Right lung (tissue), 5 donors: ENCODE data around the gene STARD10. TPM values are rescaled to one million over a fixed set of nuclear protein-coding genes. Genes with fewer than 3 reads are reported as not detected.
A peak's percentile ranks its signal among the peaks of the same experiment; 100 is the strongest.
"Not testable (repeated sequence)": the region's sequence is repeated elsewhere in the genome, so short reads cannot be mapped to it uniquely, and the experiment has no call there.

Experiments used
- DNase-seq, 2 donors: peaks; one replicate each; pipeline ENCODE4 v3.0.0-alpha.2; 2013
- polyA plus RNA-seq, 5 donors: library from polyadenylated mRNA; unstranded; fragments of 120-200 nt; gene quantifications; one replicate each; pipeline versions ENCODE4 v1.2.1 to v1.2.3, GENCODE V29; 2013; ENCODE audit warnings: inconsistent platforms in 1 of 5, low replicate concordance in 1 of 5; ENCODE audit not compliant: insufficient read length in 5 of 5, insufficient read depth in 1 of 5

STARD10 gene
- polyA plus RNA-seq, 5 donors, result 95.7 to 143 (median 102) TPM

GRCh38 chr11:72812604-72812966, 18.7 kb upstream of the STARD10 start:
- DNase-seq, result no peak

DNA sequence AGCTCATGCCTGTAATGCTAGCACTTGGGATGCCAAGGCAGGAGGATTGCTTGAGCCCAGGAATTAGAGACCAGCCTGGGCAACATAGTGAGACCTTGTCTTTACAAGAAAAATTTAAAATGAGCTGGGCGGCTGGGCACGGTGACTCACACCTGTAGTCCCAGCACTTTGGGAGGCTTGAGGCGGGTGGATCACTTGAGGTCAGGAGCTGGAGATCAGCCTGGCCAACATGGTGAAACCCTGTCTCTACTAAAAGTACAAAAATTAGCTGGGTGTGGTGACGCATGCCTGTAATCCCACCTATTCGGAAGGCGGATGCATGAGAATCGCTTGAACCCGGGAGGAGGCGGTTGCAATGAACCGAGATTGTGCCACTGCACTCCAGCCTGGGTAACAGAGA, 17.8 kb upstream of the STARD10 start:
- DNase-seq, result not testable (repeated sequence)

- no peak for DNase-seq
Observed at GRCh38 chr11:72808331-72808798, 14.5 kb upstream of the STARD10 start.

GRCh38 chr11:72807792-72808191, 13.9 kb upstream of the STARD10 start:
- no peak for DNase-seq

- no peak for DNase-seq
Observed at GRCh38 chr11:72807021-72807693, 13.3 kb upstream of the STARD10 start.

- not testable (repeated sequence) for DNase-seq
Observed at GRCh38 chr11:72806378-72806777, 12.5 kb upstream of the STARD10 start.

DNA sequence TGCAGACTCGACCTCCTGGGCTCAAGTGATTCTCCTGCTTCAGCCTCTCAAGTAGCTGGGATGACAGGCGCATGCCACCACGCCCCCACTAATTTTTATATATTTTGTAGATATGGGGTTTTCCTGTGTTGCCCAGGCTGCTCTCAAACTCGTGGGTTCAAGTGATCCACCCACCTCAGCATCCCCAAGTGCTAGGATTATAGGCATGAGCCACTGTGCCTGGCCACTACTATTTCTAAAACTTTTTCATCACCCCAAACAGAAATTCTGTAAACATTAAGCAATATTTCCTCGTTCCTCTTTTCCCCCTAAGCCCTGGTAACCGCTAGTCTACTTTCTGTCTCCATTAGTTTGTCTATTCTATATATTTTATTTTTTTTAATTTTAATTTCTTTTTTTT, 11.4 kb upstream of the STARD10 start:
- no peak for DNase-seq

DNA sequence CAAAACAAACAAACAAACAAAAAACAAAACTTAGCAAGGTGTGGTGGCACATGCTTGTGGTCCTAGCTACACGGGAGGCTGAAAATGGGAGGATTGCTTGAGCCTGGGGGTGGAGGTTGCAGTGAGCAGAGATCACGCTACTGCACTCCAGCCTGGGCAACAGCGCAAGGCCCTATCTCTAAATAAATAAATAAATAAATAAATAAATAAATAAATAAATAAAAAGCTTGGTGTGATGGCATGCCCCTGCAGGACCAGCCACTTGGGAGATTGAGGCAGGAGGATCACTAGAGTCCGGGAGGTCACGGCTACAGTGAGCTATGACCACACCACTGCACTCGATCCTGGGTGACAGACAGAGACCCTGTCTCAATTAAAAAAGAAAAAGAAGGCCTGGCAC, 9.0 kb upstream of the STARD10 start:
- no peak for DNase-seq

DNA sequence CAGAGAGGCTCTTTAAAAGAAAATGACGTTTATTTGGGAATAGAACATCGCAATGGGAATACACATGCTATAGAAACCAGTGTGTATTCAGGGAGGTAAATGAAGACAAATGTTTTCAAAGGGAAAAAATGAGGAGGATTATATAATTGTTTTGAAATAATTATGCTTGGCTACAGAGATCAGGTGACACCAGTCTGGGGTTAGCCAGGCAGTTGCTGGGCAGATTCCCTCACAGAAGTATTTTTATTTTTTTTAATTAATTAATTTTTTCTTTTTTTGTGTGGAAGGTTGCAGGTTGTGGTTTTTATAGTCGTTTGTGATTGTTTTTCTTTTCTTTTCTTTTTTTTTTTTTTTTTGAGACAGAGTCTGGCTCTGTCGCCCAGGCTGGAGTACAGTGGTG, 5.6 kb upstream of the STARD10 start:
- no peak for DNase-seq

DNA sequence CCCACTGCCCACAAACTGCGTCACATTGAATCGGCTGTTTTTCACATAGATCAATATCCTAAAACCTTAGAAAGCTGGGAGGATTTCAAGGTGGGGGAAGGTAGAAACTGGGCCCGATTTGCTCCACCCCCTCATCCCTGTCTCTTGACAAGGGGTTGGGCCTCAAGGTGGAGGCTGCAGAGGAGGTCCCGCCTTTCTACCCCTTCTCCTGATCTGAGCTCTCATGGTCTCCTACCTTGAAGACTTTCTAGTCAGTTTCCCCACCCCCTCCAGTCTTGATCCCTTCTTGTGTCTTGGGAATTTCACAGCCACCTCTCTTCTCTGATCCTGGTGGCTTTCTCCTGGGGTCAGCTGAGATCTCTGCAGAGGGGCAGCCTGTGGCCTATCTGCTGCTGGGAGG, 4.5 kb upstream of the STARD10 start:
- DNase-seq, result no peak

DNA sequence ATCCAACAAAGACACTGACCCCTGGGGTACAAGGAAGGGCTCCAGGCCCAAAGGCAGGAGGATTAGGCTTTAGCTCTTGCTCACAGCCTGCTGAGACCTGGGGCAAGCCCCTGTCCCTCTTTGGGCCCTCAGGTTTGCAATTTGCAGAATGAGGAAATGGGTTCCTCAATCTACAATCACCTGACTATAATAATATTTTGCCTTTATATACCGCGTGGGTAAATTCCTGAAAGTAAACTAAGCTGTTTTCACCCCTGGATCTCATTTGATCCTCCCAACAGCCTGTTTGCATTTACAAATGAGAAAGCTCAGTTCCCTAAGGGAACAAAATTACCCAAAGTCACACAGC, 797 bp downstream of the STARD10 start:
- DNase-seq, result no peak

- no peak for DNase-seq
Observed at GRCh38 chr11:72792437-72793021, 1.3 kb downstream of the STARD10 start.

GRCh38 chr11:72791228-72791627, 2.6 kb downstream of the STARD10 start:
- not testable (repeated sequence) for DNase-seq

- DNase-seq, result no peak
Observed at GRCh38 chr11:72789493-72790131, 4.2 kb downstream of the STARD10 start.

DNA sequence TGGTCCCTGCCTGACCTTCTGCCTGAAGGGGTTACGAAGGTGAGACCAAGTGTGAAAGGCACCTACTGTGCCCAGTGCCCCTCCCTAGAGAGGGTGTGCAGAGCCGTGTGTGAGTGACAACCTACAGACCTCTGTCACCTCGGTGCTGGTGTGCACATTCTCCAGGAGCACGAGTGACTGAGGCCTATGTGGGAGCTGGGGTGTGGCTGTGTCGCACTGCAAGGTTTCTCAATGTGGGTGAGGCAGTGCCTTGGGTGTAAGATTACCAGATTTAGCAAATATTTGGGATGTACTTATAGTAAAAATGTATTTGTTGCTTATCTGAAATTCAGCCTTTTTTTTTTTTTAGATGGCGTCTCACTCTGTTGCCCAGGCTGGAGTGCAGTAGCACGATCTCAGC, 5.6 kb downstream of the STARD10 start:
- no peak for DNase-seq

GRCh38 chr11:72787216-72788104, 6.4 kb downstream of the STARD10 start:
- no peak for DNase-seq

- peak in 1 of 2 donors; percentile 57 for DNase-seq
Observed at GRCh38 chr11:72786305-72787215, 7.3 kb downstream of the STARD10 start.

GRCh38 chr11:72784662-72785061, 9.2 kb downstream of the STARD10 start:
- DNase-seq, result no peak

DNA sequence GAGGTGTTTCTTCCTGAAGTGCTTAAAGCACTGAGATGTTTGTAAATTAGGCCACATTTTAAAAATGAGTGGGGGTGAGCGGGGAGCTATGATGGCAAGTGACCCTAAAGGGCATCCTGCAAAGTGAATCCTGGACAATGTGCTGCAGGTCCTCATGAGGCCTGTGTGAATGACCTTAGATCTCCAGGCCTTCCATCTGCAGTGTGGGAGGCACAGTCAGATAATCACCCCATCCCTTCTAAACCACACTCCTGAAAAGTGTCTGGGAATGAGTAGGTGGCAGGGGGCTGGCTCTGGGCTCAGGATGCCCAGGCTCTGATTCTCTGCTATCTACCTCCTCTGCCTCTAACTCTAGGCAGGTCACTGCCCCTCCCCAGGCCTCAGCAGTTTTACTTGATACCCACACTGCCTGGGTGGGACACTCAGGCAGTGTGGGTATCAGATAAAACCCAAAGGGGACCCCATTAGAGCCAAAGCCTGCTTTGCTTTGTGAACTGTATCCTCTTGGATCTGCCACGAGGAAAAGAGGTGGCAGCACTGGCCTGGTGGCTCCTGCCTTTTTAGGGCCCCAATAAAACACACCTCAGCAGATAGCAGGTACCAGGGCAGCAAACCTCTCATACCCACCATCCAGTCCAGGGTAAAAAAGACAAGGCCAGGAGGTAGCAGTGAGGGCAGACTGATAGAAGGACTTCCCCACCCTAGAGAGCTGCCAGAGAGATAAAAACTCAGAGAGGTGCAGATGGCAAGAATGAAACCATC, 10.5 kb downstream of the STARD10 start:
- DNase-seq, result no peak
